ENCODE data around the gene C12orf57.
A peak's percentile ranks its signal among the peaks of the same experiment; 100 is the strongest.

C12orf57 gene

GRCh38 chr12:6959805-6960592 lies 16.2 kb downstream of the C12orf57 start:
- peak overlapping the region; percentile 91 for H3K4me3 Mint-ChIP-seq
- peaks cover 44% of the 10 kb centered on the region for H3K36me3 Mint-ChIP-seq (ENCODE audit: low read depth)
- H3K27ac Mint-ChIP-seq: peak overlapping the region; percentile 96
- no peaks in the 10 kb centered on the region for H3K9me3 Mint-ChIP-seq
- peaks cover 63% of the 10 kb centered on the region for H3K4me1 Mint-ChIP-seq (ENCODE audit: low read depth)
- H3K27me3 Mint-ChIP-seq (ENCODE audit: low read depth): no peaks in the 10 kb centered on the region

- peaks cover 48% of the 10 kb centered on the region for H3K36me3 Mint-ChIP-seq (ENCODE audit: low read depth)
- H3K4me3 Mint-ChIP-seq: peak overlapping the region; percentile 15
- H3K27me3 Mint-ChIP-seq (ENCODE audit: low read depth): no peaks in the 10 kb centered on the region
- peaks cover 62% of the 10 kb centered on the region for H3K4me1 Mint-ChIP-seq (ENCODE audit: low read depth)
- peak overlapping the region; percentile 96 for H3K27ac Mint-ChIP-seq
- no peaks in the 10 kb centered on the region for H3K9me3 Mint-ChIP-seq
Measured at GRCh38 chr12:6960593-6961277, 16.9 kb downstream of the C12orf57 start.

- peaks cover 49% of the 10 kb centered on the region for H3K36me3 Mint-ChIP-seq (ENCODE audit: low read depth)
- H3K27me3 Mint-ChIP-seq (ENCODE audit: low read depth): no peaks in the 10 kb centered on the region
- peak overlapping the region; percentile 79 for H3K4me3 Mint-ChIP-seq
- no peaks in the 10 kb centered on the region for H3K9me3 Mint-ChIP-seq
- H3K27ac Mint-ChIP-seq: peak overlapping the region; percentile 96
- H3K4me1 Mint-ChIP-seq (ENCODE audit: low read depth): peaks cover 61% of the 10 kb centered on the region
Measured at GRCh38 chr12:6961278-6961694, 17.5 kb downstream of the C12orf57 start.

GRCh38 chr12:6961695-6962284 lies 18.0 kb downstream of the C12orf57 start:
- no peaks in the 10 kb centered on the region for H3K9me3 Mint-ChIP-seq
- peak overlapping the region; percentile 79 for H3K4me3 Mint-ChIP-seq
- H3K27ac Mint-ChIP-seq: peak overlapping the region; percentile 96
- peaks cover 58% of the 10 kb centered on the region for H3K4me1 Mint-ChIP-seq (ENCODE audit: low read depth)
- H3K36me3 Mint-ChIP-seq (ENCODE audit: low read depth): peaks cover 46% of the 10 kb centered on the region
- H3K27me3 Mint-ChIP-seq (ENCODE audit: low read depth): no peaks in the 10 kb centered on the region

GRCh38 chr12:6962285-6963015 lies 18.6 kb downstream of the C12orf57 start:
- Mint-ChIP-seq H3K27ac (peak overlapping the region; percentile 96), H3K27me3 (ENCODE audit: low read depth) (no peaks in the 10 kb centered on the region), H3K36me3 (ENCODE audit: low read depth) (peaks cover 40% of the 10 kb centered on the region), H3K9me3 (no peaks in the 10 kb centered on the region), H3K4me1 (ENCODE audit: low read depth) (peaks cover 52% of the 10 kb centered on the region), H3K4me3 (no peak overlapping the region)

- H3K9me3 Mint-ChIP-seq: no peaks in the 10 kb centered on the region
- H3K4me1 Mint-ChIP-seq (ENCODE audit: low read depth): peaks cover 47% of the 10 kb centered on the region
- H3K27me3 Mint-ChIP-seq (ENCODE audit: low read depth): no peaks in the 10 kb centered on the region
- H3K27ac Mint-ChIP-seq: peak overlapping the region; percentile 36
- no peak overlapping the region for H3K4me3 Mint-ChIP-seq
- peaks cover 38% of the 10 kb centered on the region for H3K36me3 Mint-ChIP-seq (ENCODE audit: low read depth)
Measured at GRCh38 chr12:6963016-6963731, 19.4 kb downstream of the C12orf57 start.

GRCh38 chr12:6963791-6964413 lies 20.1 kb downstream of the C12orf57 start:
- Mint-ChIP-seq H3K4me3 (no peak overlapping the region), H3K4me1 (ENCODE audit: low read depth) (peaks cover 46% of the 10 kb centered on the region), H3K36me3 (ENCODE audit: low read depth) (peaks cover 38% of the 10 kb centered on the region), H3K27me3 (ENCODE audit: low read depth) (no peaks in the 10 kb centered on the region), H3K9me3 (no peaks in the 10 kb centered on the region), H3K27ac (no peak overlapping the region)

- Mint-ChIP-seq H3K4me3 (no peak overlapping the region), H3K4me1 (ENCODE audit: low read depth) (peaks cover 46% of the 10 kb centered on the region), H3K36me3 (ENCODE audit: low read depth) (peaks cover 37% of the 10 kb centered on the region), H3K27me3 (ENCODE audit: low read depth) (no peaks in the 10 kb centered on the region), H3K9me3 (no peaks in the 10 kb centered on the region), H3K27ac (peak overlapping the region; percentile 75)
Measured at GRCh38 chr12:6964605-6965025, 20.8 kb downstream of the C12orf57 start.

GRCh38 chr12:6965026-6965661 lies 21.3 kb downstream of the C12orf57 start:
- H3K36me3 Mint-ChIP-seq (ENCODE audit: low read depth): peaks cover 37% of the 10 kb centered on the region
- peaks cover 43% of the 10 kb centered on the region for H3K4me1 Mint-ChIP-seq (ENCODE audit: low read depth)
- H3K9me3 Mint-ChIP-seq: no peaks in the 10 kb centered on the region
- H3K4me3 Mint-ChIP-seq: no peak overlapping the region
- H3K27ac Mint-ChIP-seq: peak overlapping the region; percentile 75
- H3K27me3 Mint-ChIP-seq (ENCODE audit: low read depth): no peaks in the 10 kb centered on the region

GRCh38 chr12:6965714-6966113 lies 21.9 kb downstream of the C12orf57 start:
- H3K9me3 Mint-ChIP-seq: no peaks in the 10 kb centered on the region
- H3K4me3 Mint-ChIP-seq: no peak overlapping the region
- no peaks in the 10 kb centered on the region for H3K27me3 Mint-ChIP-seq (ENCODE audit: low read depth)
- H3K36me3 Mint-ChIP-seq (ENCODE audit: low read depth): peaks cover 33% of the 10 kb centered on the region
- H3K27ac Mint-ChIP-seq: peak overlapping the region; percentile 75
- H3K4me1 Mint-ChIP-seq (ENCODE audit: low read depth): peaks cover 39% of the 10 kb centered on the region

- H3K4me1 Mint-ChIP-seq (ENCODE audit: low read depth): peaks cover 35% of the 10 kb centered on the region
- H3K27ac Mint-ChIP-seq: peak overlapping the region; percentile 28
- no peaks in the 10 kb centered on the region for H3K9me3 Mint-ChIP-seq
- H3K36me3 Mint-ChIP-seq (ENCODE audit: low read depth): peaks cover 33% of the 10 kb centered on the region
- no peaks in the 10 kb centered on the region for H3K27me3 Mint-ChIP-seq (ENCODE audit: low read depth)
- peak overlapping the region; percentile 7 for H3K4me3 Mint-ChIP-seq
Measured at GRCh38 chr12:6966351-6966750, 22.5 kb downstream of the C12orf57 start.

- Mint-ChIP-seq H3K4me3 (no peak overlapping the region), H3K4me1 (ENCODE audit: low read depth) (peaks cover 39% of the 10 kb centered on the region), H3K36me3 (ENCODE audit: low read depth) (peaks cover 35% of the 10 kb centered on the region), H3K27me3 (ENCODE audit: low read depth) (no peaks in the 10 kb centered on the region), H3K27ac (peak overlapping the region; percentile 20), H3K9me3 (no peaks in the 10 kb centered on the region)
Measured at GRCh38 chr12:6967651-6968100, 23.9 kb downstream of the C12orf57 start.

GRCh38 chr12:6968426-6968825 lies 24.6 kb downstream of the C12orf57 start:
- Mint-ChIP-seq H3K36me3 (ENCODE audit: low read depth) (peaks cover 35% of the 10 kb centered on the region), H3K27ac (peak overlapping the region; percentile 87), H3K4me1 (ENCODE audit: low read depth) (peaks cover 41% of the 10 kb centered on the region), H3K9me3 (no peaks in the 10 kb centered on the region), H3K27me3 (ENCODE audit: low read depth) (no peaks in the 10 kb centered on the region), H3K4me3 (peak overlapping the region; percentile 100)

Measured in T-helper 1 cell treated with Interleukin-12 subunit alpha and Interleukin-12 subunit beta and Interleukin-4 antibody, amounts not matched to agents 30 μg/mL and 1 μg/mL, for 36 hours (primary cell).